GM10266 (cell line): ENCODE measurements around the gene UBALD1.
A peak's percentile ranks its signal among the peaks of the same experiment; 100 is the strongest.

Experiments used
- DNase-seq: peaks from one replicate; pipeline ENCODE4 v3.0.0; 2012; ENCODE audit errors: extremely low spot score
- TF ChIP-seq, protein P1 (sequence below): IDR thresholded peaks from 2 replicates; pipeline ENCODE4 v1.5.1; 2012; ENCODE audit warnings: mild to moderate bottlenecking, low read depth; ENCODE audit not compliant: control insufficient read depth, insufficient read depth; ENCODE audit errors: missing control alignments

The UBALD1 gene

DNA sequence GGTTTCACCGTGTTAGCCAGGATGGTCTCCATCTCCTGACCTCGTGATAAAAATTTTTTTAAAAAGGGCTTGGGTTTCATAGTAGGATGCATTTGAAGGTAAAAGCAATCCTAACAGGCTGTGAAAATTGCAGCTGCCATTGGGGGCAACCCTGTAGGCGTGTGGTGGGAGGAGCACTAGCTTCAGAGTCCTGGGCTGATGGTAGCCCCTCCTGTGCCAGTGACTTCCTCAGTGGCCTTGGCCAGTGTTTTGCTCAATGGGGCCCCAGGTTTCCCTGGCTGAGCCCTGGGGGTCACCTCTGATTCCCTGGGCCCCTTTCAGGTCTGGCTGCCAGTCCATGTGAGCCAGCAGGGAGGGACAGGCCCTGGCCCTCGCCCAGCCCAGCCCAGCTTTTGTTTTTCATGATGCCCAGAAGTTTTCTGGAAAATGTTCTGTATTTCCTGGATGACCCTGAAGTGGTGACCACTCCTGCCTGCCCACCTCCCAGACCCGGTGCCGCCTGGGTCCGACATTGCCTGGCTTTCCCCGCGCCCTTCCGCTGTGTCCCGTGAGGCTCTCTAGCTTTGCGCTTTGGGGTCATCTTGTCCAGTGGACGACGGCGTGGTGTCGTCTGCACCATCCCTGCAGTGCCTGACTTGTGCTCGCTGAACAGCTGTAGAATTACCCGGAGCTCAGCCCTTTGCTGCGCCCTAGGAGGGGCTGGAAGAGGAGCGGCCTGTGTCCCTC lies 19.4 kb upstream of the UBALD1 start:
- DNase-seq: no peak
- TF ChIP-seq, protein P1, sequence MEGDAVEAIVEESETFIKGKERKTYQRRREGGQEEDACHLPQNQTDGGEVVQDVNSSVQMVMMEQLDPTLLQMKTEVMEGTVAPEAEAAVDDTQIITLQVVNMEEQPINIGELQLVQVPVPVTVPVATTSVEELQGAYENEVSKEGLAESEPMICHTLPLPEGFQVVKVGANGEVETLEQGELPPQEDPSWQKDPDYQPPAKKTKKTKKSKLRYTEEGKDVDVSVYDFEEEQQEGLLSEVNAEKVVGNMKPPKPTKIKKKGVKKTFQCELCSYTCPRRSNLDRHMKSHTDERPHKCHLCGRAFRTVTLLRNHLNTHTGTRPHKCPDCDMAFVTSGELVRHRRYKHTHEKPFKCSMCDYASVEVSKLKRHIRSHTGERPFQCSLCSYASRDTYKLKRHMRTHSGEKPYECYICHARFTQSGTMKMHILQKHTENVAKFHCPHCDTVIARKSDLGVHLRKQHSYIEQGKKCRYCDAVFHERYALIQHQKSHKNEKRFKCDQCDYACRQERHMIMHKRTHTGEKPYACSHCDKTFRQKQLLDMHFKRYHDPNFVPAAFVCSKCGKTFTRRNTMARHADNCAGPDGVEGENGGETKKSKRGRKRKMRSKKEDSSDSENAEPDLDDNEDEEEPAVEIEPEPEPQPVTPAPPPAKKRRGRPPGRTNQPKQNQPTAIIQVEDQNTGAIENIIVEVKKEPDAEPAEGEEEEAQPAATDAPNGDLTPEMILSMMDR: no peak

DNA sequence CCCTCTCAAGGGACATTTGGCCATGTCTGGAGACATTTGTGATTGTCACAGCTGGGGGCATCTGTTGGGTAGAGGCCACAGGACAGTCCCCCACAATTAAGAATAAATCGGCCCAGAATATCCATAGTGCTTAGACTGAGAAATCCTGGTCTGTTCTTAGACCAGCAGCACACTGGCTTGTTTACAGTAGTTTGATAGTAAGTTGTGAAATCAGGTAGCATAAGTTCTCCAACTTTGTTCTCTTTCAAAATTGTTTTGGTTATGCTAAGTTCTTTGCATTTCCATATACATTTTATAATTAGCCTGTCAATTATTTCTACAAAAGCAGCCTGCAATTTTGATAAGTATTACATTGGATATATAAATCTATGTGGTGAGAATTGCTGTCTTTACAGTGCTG lies 16.8 kb upstream of the UBALD1 start:
- DNase-seq: no peak
- TF ChIP-seq, protein P1: no peak

DNA sequence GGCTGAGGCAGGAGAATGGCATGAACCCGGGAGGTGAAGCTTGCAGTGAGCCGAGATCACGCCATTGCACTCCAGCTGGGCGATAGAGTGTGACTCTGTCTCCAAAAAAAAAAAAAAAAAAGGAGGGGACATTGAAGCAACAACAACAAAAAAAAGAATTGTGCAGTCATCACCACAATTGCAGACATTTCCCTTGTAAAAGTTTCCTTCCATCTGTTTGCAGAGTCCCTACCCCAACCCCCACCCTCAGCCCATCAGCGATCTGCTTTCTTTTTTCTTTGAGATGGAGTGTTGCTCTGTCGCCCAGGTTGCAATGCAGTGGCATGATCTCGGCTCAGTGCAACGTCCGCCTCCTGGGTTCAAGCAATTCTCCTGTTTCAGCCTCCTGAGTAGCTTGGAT lies 13.6 kb upstream of the UBALD1 start:
- DNase-seq: no peak
- TF ChIP-seq, protein P1: no peak

DNA sequence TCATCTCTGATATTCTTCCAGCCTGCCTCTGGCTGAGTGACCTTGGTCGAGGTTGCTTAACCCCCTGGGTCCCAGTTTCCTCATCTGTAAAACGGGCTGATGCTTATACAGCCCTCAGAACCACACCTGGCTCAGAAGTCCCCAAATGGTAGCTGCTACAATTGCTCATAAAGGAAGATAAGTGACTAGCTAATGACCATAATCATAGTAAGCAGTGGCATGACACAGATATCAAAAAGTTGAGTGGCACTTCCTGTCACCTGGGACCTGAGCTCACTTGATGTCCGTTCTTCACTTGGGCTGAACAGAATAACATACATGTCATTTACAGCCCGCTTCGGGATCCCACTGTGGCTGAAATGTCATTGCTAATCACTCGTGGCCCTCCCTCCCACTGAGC lies 11.7 kb upstream of the UBALD1 start:
- TF ChIP-seq, protein P1: no peak
- DNase-seq: no peak

DNA sequence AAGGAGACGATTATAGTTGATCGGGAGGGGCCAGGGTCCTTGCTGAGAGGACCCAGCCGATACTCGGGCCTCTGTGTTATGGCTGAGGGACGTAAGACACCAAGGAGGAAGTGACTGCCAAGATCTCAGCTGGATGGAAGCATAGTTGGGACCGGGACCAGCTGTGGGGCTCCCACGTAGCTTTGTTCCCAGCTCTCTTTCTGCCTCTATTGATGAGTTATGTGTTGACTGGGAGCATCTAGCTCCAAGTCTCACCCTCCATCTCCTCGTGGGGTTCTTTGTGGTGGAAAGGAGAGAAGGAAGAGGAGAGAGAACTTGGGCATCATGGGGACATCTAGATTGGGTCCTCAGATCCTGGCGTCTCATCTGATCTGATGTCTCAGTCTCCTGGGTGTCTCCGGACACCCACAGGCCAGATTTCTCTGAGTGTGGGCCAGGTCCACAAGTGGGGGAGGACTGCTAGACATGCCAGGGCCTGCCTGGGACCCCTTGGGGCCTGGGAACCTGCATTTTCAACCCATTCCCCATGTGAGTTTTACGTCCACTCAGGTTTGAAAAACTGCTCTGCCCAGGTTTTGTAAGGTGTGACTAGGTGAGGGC lies 11.0 kb upstream of the UBALD1 start:
- TF ChIP-seq, protein P1: no peak
- no peak for DNase-seq

DNA sequence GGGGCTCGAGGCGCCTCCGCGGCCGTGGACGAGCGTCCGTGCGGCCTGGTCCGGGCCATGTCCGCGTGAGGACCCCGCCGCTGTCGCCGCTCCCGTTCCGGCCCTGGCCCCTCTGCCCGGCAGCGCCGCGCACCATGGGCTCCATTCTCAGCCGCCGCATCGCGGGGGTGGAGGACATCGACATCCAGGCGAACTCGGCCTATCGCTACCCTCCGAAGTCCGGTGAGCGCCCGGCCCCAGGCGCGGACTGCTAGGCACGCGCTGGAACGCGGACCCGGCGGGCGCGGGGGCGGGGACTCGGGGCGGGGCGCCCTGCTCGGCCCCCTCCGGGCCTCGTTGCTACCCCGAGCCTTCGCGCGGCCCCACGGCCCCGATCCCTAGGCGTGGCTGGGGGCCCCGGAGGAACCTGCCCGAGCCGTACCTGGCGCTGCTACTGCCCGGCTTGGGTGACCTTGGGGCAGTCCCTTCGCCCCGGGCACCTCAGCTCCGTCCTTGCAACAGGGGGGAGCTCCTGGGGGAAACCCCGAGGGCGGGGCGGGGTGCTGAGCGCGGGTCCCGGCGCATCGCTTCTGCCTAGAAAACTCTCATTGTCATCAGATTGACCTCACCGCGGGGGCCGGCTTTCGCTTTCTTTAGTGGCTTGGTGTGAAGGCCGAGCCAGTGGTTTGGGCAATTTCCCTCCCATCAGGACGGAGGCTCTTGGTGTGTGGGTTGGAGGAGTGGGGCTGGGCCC lies 10.3 kb upstream of the UBALD1 start:
- TF ChIP-seq, protein P1: no peak
- DNase-seq: peak; percentile 89
